ENCODE results near the gene FOXC2. TPM values are rescaled to one million over a fixed set of nuclear protein-coding genes. Genes with fewer than 3 reads are reported as not detected.

The FOXC2 gene
- polyA plus RNA-seq, 3 donors: not detected

- Histone ChIP-seq H3K27ac (ENCODE audit: low read depth in 1 of 2, low read length in 2 of 2) (no peak overlapping the region), H3K4me2 (replicated peaks; ENCODE audit: extremely low read depth, low read length, poor library complexity, severe bottlenecking) (no peak overlapping the region), H3K9me3 (replicated peaks in 1 of 2; ENCODE audit: control insufficient read depth in 1 of 2, insufficient read depth in 1 of 2, low read length in 2 of 2) (peaks cover 0 to 6% of the 10 kb centered on the region in 2 donors), H3K4me1 (ENCODE audit: control insufficient read depth in 1 of 2, insufficient read depth in 2 of 2, low read length in 2 of 2) (peaks cover 0 to 4% of the 10 kb centered on the region in 2 donors), H3K9ac (ENCODE audit: insufficient read depth, low read length, poor library complexity, severe bottlenecking) (no peak overlapping the region), H3K36me3 (replicated peaks in 1 of 2; ENCODE audit: control insufficient read depth in 1 of 2, insufficient read depth in 2 of 2, low read length in 2 of 2) (no peaks in the 10 kb centered on the region), H3K27me3 (ENCODE audit: control insufficient read depth in 2 of 2, insufficient read depth in 2 of 2, low read length in 2 of 2) (no peaks in the 10 kb centered on the region), H3K4me3 (replicated peaks in 1 of 3; ENCODE audit: low read depth in 2 of 3, low read length in 3 of 3) (no peak overlapping the region), H4K20me1 (ENCODE audit: insufficient read depth, low read length) (no peaks in the 10 kb centered on the region), H3K79me2 (ENCODE audit: insufficient read depth, low read length) (no peaks in the 10 kb centered on the region), H2AFZ (ENCODE audit: insufficient read depth, low read depth, low read length, poor library complexity, severe bottlenecking) (no peak overlapping the region)
- H3K4me3 Mint-ChIP-seq: no peak overlapping the region
- WGBS (ENCODE audit: insufficient coverage): 57% methylated on average over 1 of the region's 2 CpGs
- H3K27ac Mint-ChIP-seq: no peak overlapping the region
- no peak for TF ChIP-seq CTCF (IDR thresholded peaks at IDR 0.05)
- H3K27me3 Mint-ChIP-seq (ENCODE audit: low read depth in 3 of 3): peaks cover 0 to 14% (median 8%) of the 10 kb centered on the region in 3 donors
- no peaks in the 10 kb centered on the region for H3K36me3 Mint-ChIP-seq
- intact Hi-C loops (cut with micrococcal nuclease): no loop called here
- peaks cover 9% of the 10 kb centered on the region for H3K4me1 Mint-ChIP-seq
- peaks cover 3 to 18% (median 13%) of the 10 kb centered on the region in 7 donors for H3K9me3 Mint-ChIP-seq
- DNase-seq: no peak
These were observed 41.7 kb downstream of the FOXC2 start for GRCh38 chr16:86608301-86608747.

GRCh38 chr16:86609115-86609514 is 42.5 kb downstream of the FOXC2 start:
- H3K4me2 ChIP-seq (replicated peaks; ENCODE audit: extremely low read depth, low read length, poor library complexity, severe bottlenecking): no peak overlapping the region
- no peak for DNase-seq
- Mint-ChIP-seq H3K4me1 (peaks cover 9% of the 10 kb centered on the region), H3K9me3 (peaks cover under 1 to 16% (median 8%) of the 10 kb centered on the region in 7 donors), H3K4me3 (no peak overlapping the region), H3K27me3 (ENCODE audit: low read depth in 3 of 3) (peaks cover 0 to 10% (median 8%) of the 10 kb centered on the region in 3 donors), H3K27ac (no peak overlapping the region), H3K36me3 (no peaks in the 10 kb centered on the region)
- H3K79me2 ChIP-seq (ENCODE audit: insufficient read depth, low read length): no peaks in the 10 kb centered on the region
- H3K4me1 ChIP-seq (ENCODE audit: control insufficient read depth in 1 of 2, insufficient read depth in 2 of 2, low read length in 2 of 2): peaks cover 0 to 4% of the 10 kb centered on the region in 2 donors
- no peaks in the 10 kb centered on the region for H4K20me1 ChIP-seq (ENCODE audit: insufficient read depth, low read length)
- H3K27me3 ChIP-seq (ENCODE audit: control insufficient read depth in 2 of 2, insufficient read depth in 2 of 2, low read length in 2 of 2): no peaks in the 10 kb centered on the region
- no peak overlapping the region for H3K27ac ChIP-seq (ENCODE audit: low read depth in 1 of 2, low read length in 2 of 2)
- H2AFZ ChIP-seq (ENCODE audit: insufficient read depth, low read depth, low read length, poor library complexity, severe bottlenecking): no peak overlapping the region
- no peaks in the 10 kb centered on the region for H3K36me3 ChIP-seq (replicated peaks in 1 of 2; ENCODE audit: control insufficient read depth in 1 of 2, insufficient read depth in 2 of 2, low read length in 2 of 2)
- intact Hi-C loops (cut with micrococcal nuclease): no loop called here
- peaks cover 0 to 3% of the 10 kb centered on the region in 2 donors for H3K9me3 ChIP-seq (replicated peaks in 1 of 2; ENCODE audit: control insufficient read depth in 1 of 2, insufficient read depth in 1 of 2, low read length in 2 of 2)
- H3K9ac ChIP-seq (ENCODE audit: insufficient read depth, low read length, poor library complexity, severe bottlenecking): no peak overlapping the region
- WGBS (ENCODE audit: insufficient coverage): 90% methylated on average over 6 of the region's 6 CpGs
- no peak overlapping the region for H3K4me3 ChIP-seq (replicated peaks in 1 of 3; ENCODE audit: low read depth in 2 of 3, low read length in 3 of 3)
- no peak for TF ChIP-seq CTCF (IDR thresholded peaks at IDR 0.05)

All from CD14-positive monocyte (primary cell).